A673 (cell line): Measurements from ENCODE around the gene SRBD1.

Source experiments
- EZH2 ChIP-seq: fragments of 200-600 bp; sonication (generic); IDR thresholded peaks from 2 replicates; pipeline ENCODE4 v1.6.1; 2017; ENCODE audit warnings: borderline replicate concordance, low read depth, mild to moderate bottlenecking, mixed read lengths, antibody characterized with exemption, low read length; ENCODE audit not compliant: poor library complexity, severe bottlenecking
- TF ChIP-seq, protein P1 (sequence below): fragments of 300-800, 200-600 bp; sonication (generic); conservative IDR thresholded peaks from 2 replicates; pipeline ENCODE4 v1.5.1; 2017; ENCODE audit warnings: low read depth, mild to moderate bottlenecking, antibody characterized with exemption, low read length, moderate library complexity, mixed read lengths

- TF ChIP-seq, protein P1, sequence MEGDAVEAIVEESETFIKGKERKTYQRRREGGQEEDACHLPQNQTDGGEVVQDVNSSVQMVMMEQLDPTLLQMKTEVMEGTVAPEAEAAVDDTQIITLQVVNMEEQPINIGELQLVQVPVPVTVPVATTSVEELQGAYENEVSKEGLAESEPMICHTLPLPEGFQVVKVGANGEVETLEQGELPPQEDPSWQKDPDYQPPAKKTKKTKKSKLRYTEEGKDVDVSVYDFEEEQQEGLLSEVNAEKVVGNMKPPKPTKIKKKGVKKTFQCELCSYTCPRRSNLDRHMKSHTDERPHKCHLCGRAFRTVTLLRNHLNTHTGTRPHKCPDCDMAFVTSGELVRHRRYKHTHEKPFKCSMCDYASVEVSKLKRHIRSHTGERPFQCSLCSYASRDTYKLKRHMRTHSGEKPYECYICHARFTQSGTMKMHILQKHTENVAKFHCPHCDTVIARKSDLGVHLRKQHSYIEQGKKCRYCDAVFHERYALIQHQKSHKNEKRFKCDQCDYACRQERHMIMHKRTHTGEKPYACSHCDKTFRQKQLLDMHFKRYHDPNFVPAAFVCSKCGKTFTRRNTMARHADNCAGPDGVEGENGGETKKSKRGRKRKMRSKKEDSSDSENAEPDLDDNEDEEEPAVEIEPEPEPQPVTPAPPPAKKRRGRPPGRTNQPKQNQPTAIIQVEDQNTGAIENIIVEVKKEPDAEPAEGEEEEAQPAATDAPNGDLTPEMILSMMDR: no peak
- no peak for TF ChIP-seq EZH2
Observed at GRCh38 chr2:45505138-45505537, 105.9 kb downstream of the SRBD1 start.
